HS-27A (cell line): ENCODE measurements around the gene RNF121.

Experiments used
- DNase-seq: peaks from one replicate; pipeline ENCODE4 v3.0.0-alpha.2; 2012; ENCODE audit warnings: low read depth, missing footprints

Gene RNF121

DNA sequence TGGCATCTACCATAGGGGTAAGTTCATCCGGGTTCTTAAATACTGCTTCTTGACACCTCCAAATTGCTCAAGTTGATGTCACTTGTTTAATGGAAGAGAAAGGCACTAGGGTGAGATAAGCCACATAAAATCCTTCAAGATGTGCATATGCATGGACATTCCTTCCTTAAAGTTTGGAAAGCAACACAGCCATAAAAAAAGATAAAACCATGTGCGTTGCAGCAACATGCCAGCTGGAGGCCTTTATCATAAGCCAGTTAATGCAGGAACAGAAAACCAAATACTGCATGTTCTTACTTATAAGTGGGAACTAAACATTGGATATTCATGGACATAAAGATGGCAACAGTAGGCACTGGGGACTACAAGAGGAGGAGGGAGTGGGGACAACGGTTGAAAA, 61.9 kb downstream of the RNF121 start:
- no peak for DNase-seq

DNA sequence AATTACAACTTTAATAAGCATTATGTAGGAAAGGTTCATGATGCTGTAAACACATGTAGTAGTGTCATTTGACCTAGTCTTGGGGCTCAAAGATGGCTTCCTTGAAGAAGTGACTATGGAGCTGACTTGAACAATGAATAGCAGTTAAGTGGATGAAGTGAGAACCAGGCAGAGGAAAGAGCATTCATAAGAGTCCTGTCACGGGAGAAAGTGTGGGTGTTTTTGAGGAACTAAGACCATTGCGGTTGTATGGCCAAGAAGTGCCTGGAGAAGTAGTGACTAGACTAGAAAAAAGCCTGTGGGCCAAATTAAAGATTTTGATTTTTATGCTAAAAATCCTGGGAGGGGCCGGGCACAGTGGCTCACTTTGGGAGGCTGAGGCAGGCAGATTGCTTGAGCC, 62.6 kb downstream of the RNF121 start:
- DNase-seq, result no peak

DNA sequence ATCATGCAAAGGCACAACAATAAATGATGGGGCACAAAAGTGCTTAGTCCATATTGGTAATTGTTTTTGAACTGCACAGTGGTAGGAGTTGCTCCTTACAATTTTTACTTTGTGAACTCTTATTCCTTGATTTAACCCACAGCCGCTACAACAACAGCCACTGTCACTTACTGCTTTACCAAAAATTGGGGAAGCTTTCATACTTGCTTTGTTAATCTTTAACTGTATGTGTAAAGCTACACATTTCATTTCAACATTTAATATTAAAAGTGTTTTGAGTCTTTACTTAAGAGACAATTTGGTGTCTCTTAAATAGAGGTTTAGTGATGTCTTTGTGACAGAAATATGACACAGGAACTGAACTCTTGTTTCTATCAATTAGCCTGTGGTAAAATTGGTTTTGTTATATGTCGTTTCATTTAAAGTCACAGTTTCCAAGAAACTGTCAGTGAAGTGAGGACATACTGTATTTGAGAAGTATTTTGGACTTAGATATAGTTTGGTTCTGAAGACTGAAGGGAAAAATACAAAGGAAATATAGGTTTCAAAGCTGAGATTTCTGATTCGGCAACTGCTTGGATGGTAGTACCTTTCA, 63.4 kb downstream of the RNF121 start:
- DNase-seq, result no peak

DNA sequence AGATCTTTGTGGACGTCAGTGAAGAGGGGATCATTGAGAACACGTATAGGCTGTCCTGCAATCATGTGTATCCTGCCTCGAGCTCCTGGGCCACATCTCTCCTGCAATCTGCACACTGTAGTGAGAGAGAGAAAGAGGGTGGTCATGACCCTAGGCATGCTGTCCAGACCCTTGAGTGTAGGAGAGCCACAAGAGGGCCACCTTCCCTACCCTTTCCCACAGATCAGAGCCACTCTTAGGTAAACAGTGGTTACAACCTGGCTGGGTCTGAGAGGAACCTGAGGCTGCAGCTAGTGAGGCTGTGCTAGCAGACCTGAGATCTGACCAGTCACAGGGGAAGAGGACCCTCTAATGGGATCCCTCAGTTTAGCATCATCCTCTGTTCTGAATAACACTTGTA, 65.9 kb downstream of the RNF121 start:
- no peak for DNase-seq

DNA sequence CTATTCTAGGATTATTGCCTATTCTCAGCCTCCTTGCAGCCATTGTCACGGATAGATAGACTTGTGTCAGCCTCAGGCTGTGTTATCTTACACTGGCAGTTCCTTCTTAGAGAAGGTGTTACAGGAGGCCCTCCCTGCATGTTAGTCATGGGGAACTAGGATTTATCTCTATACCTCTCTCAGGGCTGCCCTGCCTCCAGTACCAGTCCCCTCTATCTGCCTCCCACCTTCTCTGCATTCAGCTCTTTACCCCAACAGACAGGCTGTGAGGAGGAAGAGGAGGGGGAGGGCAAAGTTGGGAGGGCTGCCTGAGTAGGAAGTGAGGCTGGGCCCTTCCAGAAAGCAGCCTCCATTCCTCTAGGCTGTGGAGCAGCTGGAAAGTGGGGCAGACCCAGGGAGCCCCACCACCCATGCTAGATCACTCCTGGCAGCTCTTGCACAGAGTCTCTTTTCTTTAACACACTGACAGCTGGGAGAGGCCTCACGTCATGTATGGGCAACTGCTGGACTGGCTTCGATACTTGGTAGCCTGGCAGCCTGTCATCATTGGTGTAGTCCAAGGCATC, 67.0 kb downstream of the RNF121 start:
- DNase-seq, result no peak

DNA sequence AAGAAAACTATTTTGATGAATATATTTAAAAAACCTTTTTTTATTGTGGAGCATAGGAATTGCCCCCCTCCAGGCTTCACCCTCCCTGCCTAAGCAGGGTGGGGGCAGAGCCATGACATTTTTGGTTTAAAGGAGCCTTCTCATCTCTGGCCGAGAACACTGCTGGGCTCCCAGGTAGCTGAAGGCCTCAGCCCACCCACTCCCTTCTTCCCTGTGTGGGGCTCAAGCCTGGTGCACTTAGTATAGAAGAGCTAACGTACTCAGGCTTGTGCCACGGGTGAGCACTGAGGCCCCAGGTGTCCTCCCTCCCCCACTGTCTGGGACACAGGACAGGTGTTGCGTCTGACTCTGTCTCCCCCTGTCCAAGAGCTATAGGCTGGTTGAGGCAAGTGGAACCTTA, 67.7 kb downstream of the RNF121 start:
- DNase-seq, result no peak

DNA sequence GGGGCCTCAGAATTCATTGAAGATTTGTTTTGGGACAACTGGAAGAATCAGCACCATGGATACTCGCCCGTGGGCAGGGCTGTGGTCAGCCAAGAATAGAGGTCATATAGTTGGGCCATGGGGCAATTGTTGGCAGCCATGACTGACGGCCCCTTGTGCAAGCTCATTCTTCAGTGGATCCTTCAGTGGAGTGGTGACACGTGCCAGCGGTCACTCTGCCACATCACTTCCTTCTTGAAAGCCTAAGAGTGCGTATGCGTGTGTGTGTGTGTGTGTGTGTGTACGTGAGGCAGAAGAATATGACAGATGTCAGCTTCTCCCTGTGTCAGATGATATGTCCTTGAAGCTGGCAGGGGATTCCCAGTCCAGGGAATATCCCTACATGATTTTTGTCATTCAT, 68.1 kb downstream of the RNF121 start:
- no peak for DNase-seq

DNA sequence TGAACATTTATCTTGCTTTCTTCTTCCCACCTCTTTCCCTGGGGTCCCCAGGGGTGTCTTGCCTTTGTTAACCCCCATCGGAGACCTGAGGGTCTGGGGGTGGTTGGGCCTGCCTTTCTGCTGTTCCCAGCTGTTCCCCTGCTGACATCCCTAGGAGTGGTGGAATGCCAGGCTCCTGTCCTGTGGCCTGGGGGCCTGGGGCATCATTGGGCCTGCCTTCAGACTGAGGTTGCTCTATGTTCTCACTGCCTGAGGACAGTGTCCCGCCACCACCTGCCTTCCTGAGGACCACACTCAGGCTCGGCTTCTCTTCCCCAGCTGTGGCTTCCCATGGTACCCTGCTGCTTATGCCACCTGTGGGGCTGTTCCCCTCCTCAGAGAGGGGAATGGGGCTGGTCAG, 68.7 kb downstream of the RNF121 start:
- DNase-seq, result no peak

DNA sequence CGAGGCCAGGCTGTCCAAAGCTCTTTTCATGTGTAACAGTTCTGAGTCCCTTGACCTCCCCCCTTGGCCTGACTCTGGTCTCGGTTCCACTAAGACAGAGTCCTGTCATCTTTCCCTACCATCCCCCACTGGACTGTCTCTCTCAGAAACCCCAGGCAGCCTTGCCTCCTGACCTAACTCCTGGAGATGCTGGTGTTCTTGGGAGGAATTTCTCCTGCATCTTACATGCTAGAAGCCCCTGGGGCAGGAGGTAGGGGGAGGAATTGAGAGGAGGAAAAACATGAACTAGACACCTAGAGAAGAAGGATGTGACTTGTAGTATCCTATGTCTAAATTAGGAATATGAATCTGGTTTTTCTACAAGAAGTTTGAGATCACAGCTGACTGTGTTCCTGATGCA, 69.2 kb downstream of the RNF121 start:
- no peak for DNase-seq

DNA sequence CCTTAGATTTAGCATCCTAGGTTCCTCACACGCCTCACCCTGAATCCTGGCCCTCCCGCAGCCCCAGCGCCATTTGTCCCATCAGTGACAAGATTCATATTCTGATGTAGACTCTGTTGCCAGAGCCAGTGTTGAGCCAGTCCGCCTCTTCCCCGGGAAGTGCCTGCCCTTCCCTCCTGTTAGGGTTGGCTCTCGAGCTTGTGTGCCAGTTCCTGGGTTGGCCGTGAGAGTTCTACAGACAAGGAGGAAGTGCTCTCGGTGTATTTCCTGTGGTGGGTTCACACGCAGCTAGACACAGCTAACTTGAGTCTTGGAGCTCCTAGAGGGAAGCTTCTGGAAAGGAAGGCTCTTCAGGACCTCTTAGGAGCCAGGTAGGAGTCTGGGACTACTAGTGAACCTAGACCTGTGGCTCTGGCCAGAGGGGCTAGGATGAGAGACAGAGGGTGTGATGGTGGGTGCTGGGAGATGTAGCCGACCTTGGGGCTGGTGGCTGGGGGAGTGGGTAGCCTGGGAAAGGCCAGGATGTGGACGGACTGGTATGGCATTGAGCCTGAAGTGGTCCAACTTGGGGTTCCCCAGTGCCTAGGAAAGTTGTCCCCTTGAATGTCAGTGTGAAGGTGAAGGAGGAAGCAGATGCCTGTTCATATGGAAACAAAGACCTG, 69.9 kb downstream of the RNF121 start, which contains the start of gene IL18BP:
TSS of gene IL18BP (plus strand) at position 261 of the 662 bp plus-strand sequence. CDS start 1,076 bp downstream, outside the sequence.
- no peak for DNase-seq

DNA sequence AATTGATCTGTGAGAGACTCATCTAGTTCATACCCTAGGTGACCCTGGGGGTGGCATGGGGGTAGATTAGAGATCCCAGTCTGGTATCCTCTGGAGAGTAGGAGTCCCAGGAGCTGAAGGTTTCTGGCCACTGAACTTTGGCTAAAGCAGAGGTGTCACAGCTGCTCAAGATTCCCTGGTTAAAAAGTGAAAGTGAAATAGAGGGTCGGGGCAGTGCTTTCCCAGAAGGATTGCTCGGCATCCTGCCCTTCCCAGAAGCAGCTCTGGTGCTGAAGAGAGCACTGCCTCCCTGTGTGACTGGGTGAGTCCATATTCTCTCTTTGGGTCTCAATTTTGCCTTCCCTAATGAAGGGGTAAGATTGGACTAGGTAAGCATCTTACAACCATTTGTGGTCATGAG, 70.5 kb downstream of the RNF121 start:
- no peak for DNase-seq

DNA sequence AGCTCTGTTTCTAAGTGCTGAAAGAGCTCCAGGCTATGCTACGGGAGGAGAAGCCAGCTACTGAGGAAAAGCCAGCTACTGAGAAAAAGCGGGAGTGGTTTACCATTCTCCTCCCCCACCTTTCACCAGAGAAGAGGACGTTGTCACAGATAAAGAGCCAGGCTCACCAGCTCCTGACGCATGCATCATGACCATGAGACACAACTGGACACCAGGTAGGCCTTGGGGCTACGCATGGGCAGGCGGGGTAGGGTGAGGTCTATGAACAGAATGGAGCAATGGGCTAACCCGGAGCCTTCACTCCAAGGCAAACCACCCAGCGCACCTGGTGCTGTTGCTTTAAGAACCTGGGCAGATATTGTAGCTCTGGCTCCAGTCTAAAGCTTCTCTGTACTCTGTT, 71.0 kb downstream of the RNF121 start:
- no peak for DNase-seq

DNA sequence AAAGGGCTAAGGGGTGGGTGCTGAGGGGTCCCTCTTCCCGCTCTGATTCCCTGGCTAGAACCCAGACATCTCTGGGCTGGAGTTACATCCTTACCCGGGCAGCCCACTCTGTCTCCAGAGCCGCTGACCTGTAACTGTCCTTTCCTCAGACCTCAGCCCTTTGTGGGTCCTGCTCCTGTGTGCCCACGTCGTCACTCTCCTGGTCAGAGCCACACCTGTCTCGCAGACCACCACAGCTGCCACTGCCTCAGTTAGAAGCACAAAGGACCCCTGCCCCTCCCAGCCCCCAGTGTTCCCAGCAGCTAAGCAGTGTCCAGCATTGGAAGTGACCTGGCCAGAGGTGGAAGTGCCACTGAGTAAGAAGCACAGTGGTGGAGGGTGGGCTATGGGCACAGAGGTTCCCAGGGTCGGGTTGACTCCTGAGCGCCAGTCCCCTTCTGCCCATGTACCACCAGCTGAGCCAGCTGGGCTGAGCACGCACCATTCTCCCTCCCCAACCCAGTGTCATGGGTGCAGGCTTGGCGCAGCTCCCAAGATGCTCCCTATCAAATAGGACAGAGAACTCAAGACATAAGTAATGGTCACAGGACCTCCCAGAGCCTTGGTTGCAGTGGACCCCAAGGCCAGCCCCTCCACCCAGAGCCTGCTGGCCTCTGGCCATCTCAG, 71.5 kb downstream of the RNF121 start:
- no peak for DNase-seq

DNA sequence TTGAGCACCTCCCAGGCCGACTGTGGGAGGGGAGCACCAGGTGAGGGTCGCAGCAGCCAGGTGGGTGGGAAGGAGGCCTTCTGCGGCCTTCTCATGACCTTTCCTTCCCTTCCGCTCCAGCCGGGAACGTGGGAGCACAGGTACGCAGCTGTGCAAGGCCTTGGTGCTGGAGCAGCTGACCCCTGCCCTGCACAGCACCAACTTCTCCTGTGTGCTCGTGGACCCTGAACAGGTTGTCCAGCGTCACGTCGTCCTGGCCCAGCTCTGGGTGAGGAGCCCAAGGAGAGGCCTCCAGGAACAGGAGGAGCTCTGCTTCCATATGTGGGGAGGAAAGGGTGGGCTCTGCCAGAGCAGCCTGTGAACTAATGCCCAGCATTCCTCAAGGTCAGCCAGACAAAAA, 72.4 kb downstream of the RNF121 start:
- no peak for DNase-seq

DNA sequence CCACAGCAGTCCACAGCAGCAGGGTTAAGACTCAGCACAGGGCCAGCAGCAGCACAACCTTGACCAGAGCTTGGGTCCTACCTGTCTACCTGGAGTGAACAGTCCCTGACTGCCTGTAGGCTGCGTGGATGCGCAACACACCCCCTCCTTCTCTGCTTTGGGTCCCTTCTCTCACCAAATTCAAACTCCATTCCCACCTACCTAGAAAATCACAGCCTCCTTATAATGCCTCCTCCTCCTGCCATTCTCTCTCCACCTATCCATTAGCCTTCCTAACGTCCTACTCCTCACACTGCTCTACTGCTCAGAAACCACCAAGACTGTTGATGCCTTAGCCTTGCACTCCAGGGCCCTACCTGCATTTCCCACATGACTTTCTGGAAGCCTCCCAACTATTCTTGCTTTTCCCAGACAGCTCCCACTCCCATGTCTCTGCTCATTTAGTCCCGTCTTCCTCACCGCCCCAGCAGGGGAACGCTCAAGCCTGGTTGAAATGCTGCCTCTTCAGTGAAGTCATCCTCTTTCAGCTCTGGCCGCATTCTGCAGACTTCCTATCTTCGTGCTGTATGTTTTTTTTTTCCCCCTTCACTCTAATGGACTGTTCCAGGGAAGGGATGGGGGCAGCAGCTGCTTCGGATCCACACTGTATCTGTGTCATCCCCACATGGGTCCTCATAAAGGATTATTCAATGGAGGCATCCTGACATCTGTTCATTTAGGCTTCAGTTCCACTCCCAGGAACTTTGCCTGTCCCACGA, 73.2 kb downstream of the RNF121 start:
- no peak for DNase-seq

DNA sequence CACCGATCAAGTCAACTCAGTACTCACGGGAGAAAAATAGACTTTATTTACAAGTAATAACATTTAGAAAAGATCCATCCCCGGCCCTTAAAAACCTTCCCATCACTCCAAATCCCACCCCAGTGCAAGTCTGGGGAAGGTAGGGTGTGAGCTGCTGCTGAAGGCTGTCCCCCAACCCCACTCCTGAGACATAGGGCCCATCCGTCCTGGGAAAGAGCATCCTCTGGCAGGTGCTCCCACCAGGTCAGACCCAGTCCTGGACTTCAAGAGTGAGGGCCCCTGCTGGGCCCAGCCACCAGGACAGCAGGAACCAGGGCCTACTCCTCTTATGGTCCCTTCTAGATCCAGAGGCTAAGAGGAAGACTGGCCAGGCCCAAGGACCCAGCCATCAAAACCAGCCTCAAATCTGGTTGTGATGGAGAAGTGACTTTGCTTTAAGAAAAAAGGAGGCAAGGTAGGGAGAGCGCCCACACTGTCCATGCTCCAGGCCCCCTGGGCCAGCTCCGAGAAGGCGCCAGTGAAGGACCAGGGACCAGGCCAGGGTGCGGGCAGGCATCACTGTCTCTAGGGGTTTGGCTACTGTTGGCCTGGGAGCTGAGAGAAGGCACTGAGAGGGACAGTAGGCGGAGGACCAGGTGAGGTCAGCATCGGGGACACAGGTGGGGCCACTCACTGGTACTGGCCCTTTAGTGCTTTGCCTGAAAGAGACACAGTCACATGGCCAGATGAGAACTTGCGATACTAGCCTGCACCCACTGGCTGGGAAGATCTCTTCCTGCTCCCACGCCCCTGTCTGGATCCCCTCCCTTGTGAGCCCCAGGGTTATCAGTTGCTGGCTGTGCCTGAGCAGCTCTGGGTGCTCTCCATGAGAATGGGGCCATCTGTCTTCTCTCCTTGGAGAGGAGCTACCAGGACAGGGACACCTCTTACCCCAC, 74.3 kb downstream of the RNF121 start:
- no peak for DNase-seq

DNA sequence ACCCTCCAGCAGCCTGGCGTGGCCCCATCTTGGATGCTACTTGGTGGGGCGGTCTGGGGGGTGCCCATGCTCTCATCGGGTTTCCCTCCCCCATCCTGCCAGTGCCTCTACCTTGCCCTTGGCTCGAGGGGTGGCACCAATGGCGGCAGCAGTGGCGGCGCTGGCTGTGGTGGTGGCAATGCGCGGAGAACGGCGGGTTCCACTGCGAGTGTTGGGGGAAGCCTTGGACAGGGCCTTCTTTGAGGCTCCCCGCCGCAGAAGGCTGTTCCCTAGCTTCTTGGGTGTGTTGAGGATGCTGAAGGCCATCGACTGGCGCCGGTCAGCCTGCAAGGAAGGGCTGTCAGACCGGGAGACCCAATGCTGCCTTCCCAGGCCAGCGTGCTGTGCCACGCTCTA, 74.9 kb downstream of the RNF121 start:
- DNase-seq, result no peak

DNA sequence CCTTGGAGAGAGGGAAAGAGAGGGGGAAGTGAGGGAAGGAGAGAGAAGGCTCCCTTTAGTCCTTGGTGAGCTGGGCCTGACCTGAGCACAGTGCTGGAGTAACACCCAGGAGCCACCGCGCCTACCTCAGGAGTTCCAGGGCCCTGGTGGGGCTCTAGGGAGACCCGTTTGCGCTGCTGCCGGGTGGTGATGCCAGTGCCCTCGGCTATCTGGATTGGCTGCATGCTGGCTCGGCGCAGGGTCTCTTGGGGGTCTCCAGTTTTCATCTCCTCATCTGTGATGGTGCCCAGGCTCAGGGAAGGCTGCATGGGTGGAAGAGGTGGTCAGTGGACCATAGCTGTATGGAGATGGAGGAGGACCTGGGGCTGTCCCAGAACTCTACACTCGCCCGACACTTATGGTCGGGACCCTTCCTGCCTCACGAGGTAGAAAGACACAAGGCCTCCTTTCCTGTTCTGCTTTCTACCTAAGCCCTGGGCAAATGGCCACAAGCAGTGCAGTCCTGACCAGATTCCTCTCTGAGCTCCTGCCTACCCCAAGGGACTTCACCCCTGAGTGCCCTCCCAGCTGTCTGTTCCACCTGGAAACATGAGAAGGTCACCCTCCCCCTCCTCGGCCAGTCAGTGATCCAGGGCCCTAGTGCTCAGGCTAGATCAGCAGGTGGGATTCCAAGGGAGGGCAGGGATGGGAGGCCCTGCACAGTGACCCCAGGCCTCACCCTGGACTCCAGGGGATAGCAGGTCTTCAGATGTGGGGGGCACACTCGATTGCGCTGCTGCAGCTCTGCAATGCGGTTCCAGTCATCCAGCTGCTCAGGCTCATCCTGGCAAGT, 75.9 kb downstream of the RNF121 start:
- DNase-seq, result no peak

DNA sequence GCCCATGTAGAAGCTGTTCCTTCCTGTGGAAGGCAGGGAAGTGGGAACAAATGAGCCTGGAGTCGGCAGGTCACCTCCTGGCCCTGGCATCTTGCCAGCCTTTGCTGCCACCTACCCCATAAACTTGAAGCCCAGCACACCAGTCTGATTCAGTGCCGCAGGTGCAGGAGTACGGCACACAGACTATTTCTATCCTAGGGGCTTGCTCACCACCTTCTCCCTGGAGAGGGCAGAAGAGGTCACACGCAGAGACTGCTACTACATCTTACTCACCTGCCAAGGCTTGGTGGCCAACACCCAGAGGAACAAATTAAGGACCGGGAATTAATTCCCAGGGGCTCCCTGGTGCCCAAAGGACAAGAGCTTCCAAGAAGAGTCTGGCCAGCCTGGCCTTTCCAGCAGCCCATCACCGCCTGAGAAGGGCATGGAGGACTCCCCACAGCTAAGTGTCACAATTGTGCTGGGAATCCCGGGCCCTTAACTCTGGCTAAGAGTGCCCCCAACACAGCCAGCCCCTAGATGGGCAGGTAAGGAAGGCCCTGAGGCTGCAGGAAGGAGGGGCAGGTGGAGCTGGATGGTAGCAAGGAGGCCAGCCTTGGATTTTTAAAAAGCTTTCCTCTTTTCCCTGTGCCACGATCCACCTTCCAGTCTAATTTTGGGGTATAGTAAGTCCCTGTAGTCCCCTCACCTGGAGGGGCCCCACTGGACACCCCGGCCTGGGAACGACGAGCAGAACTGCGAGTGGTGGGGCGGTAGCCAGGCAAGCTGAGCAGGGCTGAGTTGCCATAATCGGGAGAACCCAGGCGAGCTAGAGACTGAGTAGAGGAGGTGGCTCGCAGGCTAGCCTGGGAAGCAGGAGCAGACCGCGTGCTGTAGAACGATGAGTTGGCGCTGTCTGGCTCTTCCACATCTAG, 76.8 kb downstream of the RNF121 start:
- DNase-seq, result no peak
